ENCODE data around the gene TMX3.

The TMX3 gene, protein sequence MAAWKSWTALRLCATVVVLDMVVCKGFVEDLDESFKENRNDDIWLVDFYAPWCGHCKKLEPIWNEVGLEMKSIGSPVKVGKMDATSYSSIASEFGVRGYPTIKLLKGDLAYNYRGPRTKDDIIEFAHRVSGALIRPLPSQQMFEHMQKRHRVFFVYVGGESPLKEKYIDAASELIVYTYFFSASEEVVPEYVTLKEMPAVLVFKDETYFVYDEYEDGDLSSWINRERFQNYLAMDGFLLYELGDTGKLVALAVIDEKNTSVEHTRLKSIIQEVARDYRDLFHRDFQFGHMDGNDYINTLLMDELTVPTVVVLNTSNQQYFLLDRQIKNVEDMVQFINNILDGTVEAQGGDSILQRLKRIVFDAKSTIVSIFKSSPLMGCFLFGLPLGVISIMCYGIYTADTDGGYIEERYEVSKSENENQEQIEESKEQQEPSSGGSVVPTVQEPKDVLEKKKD

DNA sequence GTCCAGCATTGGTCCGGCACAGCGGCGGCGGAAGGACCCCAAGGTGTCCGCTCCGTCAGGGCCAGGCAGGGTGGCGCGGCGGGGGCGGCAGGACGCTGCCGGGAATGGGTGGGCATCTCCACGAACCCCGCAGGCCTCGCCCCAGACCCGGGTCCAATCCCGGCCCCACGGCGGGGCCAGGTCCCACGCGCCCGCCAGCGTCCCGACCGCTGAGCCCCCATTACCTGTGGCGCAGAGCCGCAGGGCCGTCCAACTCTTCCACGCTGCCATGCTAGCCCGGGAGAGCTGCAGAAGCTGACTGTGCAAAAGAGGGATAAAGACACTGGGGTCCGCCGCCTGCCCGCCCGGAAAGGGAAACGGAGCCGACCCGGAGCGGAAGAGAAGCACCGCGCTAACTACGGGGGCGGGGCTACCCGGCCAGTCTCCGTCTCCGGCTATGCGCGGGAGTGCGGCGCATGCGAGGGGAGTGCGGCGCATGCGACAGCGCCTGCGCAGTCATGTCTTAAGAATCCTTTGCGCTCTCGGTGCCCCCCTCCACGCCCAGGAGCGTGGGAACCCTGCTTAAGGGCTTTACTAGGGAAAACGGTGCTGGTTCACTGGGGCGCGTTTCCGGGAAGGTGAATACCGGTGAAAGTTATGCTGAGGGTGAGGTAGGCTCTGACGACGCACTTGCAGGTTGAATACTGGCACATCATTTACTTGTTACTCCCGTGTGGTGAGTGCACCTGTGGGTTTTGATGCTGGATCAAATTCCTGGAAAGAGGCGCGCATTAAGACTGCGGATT lies at the start of gene TMX3:
TMX3 (minus strand) TSS at position 397 of the 785 bp plus-strand sequence; CDS start at position 270, 127 bp downstream.
- DNase-seq = peak; percentile 91 to 92

DNA sequence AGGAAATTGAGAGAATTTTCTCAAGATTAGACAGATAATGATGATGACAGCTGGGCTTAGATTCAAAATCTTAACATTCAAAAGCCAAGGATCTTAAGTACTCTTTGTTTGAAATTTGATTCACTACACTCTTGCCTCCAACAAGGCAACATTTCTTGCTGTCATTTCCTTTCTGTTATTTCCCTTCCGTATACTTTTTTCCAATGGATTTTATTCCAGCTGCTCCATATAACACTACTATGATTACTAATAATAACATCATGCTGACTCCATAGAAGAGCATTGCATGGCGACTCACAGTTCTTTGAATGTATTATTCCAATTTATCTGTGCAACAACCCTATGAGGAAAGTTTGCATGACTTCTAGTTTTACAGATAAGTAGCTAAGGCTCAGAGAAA lies 49.1 kb upstream of the TMX3 start:
- DNase-seq = no peak

DNA sequence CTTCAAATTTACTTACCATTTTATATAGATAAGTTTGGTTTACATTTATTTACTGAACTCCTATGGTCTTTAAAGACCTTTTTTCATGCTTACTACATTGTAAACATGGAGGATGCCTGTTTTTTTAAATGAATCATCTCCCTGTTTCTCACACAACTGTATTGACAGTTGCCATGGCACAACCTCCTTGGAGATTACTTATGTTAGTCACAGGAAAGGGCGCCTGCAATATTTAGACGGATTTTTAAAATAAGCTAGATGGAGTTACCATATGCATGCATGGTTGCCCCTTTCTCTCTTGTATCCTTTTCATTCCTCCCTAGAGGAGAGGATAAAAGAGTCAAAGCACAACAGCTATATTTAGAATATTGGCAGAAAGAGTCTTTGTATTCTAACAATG lies 48.2 kb upstream of the TMX3 start:
- no peak for DNase-seq

DNA sequence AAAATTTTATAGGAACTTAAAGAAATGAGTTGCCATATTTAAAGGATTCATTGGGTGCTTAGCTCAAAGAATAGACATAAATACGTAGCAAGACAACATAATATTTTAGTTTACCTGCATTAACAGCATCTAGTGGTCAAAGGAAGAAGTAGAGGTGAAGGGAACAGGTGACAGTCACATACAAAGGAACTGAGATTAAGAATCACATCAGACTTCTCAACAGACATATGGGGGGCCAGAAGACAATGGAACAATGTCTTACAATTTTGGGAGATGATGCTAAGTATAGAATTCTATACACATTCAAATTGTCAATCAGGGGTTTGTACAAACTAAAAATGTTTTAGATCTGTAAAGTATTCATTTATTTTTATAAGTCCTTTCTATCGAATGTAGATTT lies 44.4 kb upstream of the TMX3 start:
- DNase-seq = no peak

DNA sequence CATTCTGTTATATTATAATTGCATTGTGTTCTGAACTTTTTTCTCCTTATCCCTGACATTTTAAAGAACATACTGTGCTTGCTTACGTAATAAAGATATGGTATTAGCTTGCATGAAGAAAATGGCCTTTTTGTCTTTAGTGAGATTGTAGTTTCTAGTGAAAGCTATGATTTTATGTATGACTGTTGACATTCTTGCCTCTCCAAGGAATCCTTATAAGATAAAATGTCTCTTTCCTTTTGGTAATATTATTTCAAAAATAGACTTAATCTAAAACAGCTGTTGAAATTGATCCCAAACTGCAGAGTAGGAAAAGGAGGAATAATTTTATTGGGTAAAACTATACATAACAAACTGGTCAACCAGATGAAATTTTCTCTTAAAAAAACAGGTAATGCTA lies 42.2 kb upstream of the TMX3 start:
- no peak for DNase-seq

DNA sequence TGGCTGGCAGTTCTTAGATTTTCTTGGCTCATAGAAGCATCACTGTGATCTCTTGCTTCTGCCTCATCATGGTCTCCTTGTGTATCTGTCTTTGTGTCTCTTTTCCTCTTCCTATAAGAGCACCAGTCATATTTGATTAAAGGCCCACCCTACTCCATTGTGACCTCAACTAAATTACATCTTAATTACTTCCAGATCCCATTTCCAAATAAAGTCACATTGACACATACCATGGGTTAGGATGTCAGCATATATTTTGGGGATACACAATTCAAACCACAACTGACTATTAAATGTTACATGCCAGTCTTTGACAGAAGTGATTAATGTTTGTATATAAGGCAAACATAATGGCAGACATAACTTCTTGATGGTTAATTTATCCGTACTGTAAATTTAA lies 27.3 kb upstream of the TMX3 start:
- DNase-seq = no peak

DNA sequence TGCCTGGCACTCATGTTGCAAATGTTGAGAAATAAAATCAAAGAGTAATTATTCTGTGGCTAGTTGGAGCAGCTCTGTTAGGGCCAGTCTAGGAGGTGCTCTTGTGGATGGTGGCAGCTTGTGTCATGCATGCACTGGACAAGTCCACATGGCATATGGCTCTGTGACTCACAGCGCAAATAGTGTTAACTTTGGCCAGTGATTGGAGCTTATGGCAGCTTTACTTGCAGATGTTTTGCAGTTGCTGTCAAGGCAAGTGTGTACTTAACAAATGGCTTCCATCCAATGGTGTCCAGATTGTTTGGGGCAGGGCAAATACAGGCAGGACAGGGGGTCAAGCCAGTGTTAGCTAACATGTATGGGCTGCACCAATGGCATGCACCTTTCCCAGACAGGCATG lies 26.1 kb upstream of the TMX3 start:
- no peak for DNase-seq

DNA sequence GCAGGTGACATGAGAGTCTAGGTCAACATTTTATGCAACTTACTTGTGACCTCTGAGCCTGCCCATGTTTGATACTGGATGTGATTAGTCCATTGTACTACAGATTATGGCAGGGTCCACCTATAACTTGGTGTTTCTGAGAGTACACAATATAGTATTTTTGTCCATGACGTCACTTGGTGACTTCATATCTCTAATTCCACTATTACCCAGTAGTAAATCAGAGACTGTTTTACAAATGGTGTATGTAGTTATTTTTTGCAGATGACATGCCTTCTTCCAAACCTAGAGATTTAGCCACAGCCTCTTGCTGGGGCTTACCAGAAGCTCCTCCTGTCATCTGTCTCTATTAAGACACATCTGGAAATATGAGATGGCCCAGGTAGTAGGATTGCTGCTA lies 24.6 kb upstream of the TMX3 start:
- no peak for DNase-seq

DNA sequence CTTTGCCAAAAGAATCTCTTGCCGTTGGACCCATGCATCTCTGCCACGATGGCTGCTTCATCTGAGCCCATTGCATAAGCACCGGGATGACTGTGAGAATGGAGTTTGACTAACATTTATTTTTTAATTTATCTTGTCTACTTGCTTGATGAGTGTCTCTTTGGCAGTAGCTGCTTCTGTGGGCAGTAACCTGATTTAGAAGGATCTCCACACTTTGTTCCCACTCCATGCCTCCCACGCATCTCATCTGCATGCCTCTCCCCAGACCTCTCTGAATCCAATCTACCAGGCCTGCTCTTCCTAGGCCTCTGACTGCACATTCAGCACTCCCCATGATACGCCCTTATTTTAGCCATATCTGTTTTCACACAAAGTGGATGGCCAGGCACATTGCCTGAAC lies 23.7 kb upstream of the TMX3 start:
- DNase-seq = no peak

DNA sequence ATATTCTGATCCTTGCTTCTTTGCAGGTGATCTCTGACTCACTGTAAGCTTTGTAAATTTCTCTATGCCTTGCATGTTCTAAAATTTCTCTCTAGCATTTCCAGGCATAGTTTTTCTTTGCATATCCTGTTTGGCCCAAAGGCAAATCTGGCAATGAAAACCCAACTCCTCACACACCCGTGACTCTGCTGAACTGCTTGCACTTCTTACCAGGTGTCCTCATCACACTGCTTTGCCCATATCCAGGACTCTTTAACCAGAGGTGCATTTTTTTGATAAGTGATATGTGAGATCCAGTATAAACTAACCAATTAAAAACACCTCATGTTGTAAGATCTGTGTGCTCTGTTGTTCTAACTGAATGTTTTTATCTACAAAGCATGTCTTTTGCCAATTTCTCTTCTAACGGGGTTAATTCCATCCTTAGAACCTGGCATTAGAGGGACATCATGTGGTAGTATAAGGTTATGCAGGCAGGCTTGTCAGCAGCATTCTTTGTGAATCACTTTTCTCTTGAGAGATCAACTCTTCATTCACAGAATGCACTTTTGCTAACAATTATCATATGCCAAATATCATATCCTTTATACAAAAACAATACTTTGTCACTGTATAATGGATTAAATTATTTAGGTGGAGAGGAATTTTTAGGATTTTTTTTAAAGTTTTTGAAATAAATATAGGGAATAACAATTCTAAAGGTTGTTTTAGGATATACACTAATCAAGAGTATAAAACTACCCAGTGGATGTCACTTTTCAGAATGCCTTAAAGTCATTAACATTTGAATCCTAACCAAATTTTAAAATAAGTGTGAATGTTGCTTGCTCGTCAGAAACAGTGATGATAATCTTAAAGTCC lies 20.8 kb upstream of the TMX3 start:
- peak in 1 of 2 donors; percentile 44 for DNase-seq

DNA sequence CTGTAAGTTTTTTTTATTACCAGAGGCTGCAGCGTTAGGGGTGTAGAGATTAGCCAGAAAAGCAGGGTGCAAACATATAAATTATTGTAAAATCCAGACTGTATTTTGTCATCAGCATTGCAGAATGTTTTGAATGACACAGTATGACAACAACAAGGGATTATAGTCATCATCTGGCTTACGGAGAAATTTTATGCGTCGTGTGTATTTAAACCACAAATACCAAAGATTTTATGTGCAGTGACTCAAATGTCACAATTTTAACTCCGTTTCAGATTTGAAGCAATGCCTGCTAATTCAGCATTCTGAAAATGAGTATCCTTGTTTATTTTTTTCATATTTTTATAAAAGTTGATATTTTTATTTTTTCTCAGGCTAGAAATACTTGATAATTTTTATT lies 19.4 kb upstream of the TMX3 start:
- DNase-seq = no peak

DNA sequence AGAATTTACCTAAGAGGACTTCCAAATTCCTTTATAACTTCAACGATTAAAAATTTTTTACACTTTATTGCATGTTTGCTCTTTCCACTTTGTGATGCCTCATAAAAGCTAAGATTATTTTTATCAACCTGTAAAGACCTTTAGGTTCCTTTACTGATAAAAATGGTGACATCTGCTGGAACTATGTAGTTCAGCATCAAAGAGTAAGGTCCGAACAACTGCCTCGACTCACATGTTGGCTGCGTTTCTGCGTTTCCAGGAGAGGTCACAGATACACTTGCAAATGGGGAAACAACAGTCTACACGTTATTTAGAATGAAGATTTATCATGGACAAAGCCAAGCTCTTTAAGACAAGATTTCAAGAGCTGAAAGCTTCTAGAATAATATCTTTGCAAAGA lies 18.8 kb upstream of the TMX3 start:
- DNase-seq = no peak

DNA sequence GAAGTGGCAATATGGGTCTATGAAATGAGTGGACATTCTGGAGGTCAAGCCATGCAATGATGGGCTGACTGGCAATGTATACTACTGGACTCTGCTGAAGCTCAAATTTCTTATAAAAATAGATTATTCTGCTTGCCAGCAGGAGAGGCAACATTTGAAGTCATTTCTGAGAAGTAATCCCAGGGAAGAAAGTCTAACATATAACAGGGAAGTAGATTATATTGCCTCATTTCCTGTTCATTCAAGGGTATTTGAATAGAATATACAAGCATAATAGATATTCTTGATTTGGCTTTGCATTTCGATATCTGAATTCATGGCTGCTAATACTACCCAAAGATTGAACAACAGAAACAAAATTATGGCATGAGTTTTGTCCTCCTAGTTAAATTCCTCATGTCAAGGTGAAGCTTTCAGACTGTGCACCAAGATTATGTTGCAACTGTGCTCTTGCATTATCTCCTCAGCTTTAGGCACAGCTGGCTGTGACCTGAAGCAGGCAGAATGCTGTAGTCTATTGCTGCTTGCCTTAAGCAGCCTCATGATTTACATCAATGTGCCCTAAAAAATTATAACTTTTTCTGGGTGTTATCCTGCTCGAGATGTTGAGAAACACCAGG lies 13.3 kb upstream of the TMX3 start:
- DNase-seq = no peak

DNA sequence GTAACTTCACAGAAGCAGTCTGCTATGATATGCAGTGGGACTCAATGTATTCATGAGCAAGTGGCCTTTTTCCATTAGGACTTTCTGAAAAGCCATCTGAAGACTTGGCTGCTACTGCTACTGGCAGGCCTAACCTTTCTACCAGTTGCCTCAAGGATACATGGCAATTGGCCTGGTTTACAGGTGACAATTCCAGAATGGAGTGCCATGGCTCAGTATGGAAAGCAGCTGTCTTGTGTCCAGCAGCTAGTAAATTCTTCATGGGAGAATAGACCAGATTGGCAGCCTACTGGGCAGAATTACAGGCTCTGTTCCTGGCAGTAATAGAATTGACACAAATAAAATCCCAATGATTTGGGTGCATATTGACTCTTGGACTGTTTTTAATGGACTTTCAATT lies 12.6 kb upstream of the TMX3 start:
- DNase-seq = no peak

DNA sequence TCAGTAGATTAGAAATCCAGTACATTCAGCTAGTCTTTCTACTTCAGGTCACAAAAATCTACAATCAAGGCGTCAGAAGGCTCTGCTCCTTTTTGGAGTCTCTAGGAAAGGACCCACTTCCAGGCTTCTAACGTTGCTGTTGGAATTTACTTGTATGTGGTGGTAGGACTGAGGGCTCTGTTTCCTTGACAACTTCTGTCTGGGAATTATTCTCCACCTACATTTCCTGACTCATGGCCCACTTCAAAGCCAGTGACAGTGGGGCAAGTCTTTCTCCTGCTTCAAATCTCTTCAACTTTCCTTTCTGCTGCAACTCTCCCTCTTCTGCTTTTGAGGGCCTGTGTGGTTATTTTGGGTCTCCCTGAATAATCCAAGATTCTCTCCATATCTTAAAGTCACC lies 10.4 kb upstream of the TMX3 start:
- no peak for DNase-seq

DNA sequence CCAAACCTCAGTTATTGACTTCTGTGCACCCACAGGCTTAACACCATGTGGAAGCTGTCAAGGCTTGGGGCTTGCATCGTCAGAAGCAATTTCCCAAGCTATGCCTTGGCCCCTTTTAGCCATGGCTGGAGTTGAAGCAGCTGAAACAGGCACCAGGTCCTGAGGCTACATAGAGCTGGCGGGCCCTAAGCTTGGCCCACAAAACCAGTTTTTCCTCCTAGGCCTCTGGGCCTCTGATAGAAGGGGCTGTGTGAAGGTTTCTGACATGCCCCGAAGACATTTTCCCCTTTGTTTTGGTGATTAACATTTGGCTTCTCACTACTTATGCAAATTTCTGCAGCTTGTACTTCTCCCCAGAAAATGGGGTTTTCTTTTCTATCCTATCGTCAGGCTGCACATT lies 9.1 kb upstream of the TMX3 start:
- no peak for DNase-seq

DNA sequence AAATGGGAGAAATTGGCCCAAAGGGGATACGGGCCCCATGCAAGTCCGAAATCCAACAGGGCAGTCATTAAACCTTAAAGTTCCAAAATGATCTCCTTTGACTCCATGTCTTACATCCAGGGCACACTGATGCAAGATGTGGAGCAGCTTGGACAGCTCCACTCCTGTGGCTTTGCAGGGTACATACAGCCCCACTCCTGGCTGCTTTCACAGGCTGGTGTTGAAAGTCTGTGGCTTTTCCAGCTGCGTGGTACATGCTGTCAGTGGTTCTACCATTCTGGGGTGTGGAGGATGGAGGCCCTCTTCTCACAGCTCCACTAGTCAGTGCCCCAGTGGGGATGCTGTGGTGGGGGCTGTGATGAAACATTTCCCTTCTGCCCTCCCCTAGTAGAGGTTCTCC lies 8.6 kb upstream of the TMX3 start:
- DNase-seq = no peak

DNA sequence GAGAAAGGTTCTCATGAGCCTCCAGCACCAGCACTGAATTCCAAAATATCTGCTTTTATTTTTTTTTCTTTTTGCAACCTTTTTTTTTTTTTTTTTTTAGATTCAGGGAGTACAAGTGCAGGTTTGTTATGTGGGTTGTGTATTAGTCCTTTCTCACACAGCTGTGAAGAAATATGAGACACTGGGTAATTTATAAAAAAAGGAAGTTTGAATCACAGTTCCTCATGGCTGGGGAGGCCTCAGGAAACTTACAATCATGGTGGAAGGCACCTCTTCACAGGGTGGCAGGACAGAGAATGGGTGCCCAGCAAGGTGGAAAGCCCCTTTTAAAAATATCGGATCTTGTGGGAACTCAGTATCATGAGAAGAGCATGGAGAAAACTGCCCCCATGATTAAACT lies 7.9 kb upstream of the TMX3 start:
- DNase-seq = no peak

DNA sequence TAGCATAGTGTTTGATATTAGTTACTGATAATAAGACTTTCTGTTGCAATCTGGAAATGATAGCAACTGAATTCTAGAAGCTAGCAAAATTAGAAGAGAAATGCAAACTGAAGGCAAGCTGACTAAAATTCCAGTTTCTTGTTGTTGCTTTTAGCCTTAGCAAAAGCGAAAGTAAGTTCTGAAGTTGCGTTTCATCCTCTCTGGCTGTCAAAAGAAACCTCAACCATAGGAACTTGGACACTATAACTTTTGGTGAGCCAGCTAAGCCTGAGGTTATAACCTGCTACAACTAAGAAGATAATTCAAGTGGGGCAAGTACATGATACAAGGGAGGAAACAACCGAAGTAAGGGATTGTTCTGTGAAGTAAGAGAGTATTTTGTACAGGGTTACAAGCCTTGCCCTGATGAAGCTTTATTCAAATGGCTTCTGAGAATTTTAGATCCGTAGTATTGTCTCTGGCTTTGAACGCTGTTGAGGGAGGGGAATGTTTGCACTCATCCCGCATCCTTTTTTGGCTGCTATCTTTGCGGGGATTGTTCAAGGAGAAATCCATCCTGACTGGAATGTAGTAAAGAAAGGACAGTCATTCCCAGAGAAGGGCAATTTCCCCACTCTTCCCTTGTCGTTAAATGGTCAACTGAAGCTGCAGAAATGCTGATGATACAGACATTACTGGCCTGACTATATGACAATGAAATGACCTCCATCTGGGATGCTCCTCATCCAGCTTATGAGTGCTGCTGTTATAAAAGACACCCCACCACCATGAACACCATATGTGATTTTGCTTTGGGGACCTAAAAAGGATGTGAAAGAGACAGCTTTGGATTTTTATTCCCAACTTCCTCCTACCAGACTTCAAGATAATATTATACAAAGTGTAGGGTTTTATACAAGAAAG lies 7.0 kb upstream of the TMX3 start:
- peak in 1 of 2 donors; percentile 41 for DNase-seq

DNA sequence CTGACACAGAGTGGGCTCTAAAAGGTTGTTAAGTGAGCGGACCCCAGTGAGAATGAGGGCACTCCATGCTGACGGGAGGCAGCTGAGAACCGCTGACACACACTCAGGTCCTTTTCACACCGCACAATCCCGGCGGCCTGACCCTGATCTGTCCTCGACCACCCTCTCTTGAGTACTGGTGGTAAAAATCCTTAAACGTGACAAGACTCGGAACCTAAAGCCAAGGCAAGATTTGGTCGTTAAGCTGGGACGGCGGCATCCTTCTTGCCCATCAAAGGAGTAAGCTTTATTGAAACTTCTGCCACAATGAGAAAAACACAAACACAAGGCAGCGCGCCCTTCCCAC lies 569 bp downstream of the TMX3 start:
- no peak for DNase-seq

DNA sequence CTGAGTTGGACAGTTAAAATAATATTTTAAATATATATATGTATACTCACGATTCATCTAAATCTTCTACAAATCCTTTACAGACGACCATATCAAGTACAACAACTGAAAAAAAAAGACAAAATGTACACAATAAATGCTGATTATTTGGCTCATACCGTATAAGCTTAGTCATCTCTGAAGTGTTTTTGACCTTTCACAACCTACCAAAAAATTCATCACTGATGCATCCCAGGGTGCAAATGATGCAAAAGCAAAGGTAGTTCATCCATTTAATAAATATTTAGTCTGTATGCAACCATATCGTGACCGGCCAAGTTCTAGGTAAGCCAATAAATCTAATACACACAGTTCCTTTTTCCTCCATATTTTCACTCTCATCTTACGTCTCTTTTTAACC lies 1.1 kb downstream of the TMX3 start:
- DNase-seq = no peak

DNA sequence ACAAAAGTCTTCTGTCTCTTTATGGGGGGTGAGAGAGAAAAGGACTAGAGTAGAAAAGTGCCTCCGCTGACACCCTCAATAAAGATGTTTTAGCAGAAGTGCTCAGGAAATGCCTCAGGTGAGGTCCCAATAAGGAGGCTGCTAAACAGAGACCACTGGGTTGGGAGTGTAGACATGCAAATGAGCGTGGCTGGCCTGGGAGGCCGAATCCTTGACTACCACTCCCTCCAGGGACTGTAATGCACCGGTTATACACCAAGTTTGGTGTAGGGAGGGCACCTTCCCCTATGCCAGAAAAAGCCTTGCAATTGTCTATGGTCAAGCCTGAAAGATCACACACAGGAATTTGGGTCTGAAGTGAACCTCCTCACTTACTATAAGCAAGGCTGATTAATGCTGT lies 1.8 kb downstream of the TMX3 start:
- no peak for DNase-seq

Data from CD4-positive, alpha-beta T cell treated with Interleukin-1 beta for 1 hour (primary cell).